ENCODE measurements around the gene ANTXRL.
"Not testable (repeated sequence)": the region's sequence is repeated elsewhere in the genome, so short reads cannot be mapped to it uniquely, and the experiment has no call there.

DNA sequence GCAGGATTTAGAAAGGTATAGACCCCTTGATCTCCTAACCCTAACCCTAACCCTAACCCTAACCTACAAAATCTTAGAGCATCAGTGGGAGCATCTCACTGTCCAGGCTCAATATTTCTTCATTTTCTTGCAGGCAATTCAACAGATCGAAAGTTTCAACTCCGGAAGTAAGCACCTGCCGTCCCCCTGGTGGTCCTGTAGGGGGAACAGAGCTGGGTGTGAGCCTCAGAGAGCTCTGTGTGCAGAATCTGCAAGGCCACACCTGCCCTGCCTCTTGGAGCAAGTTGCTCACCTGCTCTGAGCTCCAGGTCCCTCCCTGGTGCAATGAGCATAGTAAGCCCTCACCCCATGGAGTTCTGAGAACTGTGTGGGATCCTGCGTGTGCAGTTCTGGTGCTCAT, 9.3 kb downstream of the ANTXRL start:
- TF ChIP-seq, protein P1, sequence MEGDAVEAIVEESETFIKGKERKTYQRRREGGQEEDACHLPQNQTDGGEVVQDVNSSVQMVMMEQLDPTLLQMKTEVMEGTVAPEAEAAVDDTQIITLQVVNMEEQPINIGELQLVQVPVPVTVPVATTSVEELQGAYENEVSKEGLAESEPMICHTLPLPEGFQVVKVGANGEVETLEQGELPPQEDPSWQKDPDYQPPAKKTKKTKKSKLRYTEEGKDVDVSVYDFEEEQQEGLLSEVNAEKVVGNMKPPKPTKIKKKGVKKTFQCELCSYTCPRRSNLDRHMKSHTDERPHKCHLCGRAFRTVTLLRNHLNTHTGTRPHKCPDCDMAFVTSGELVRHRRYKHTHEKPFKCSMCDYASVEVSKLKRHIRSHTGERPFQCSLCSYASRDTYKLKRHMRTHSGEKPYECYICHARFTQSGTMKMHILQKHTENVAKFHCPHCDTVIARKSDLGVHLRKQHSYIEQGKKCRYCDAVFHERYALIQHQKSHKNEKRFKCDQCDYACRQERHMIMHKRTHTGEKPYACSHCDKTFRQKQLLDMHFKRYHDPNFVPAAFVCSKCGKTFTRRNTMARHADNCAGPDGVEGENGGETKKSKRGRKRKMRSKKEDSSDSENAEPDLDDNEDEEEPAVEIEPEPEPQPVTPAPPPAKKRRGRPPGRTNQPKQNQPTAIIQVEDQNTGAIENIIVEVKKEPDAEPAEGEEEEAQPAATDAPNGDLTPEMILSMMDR (IDR thresholded peaks at IDR 0.05 in 2 of 3, conservative IDR thresholded peaks at IDR 0.05 in 1 of 3; ENCODE audit: control insufficient read depth in 2 of 3, extremely low read depth in 1 of 3, insufficient read depth in 1 of 3, low read depth in 3 of 3, low read length in 3 of 3) = not testable (repeated sequence)
- not testable (repeated sequence) for TF ChIP-seq POLR2A (IDR thresholded peaks at IDR 0.05; ENCODE audit: low read depth, low read length); ZZZ3 (IDR thresholded peaks at IDR 0.05; ENCODE audit: control insufficient read depth, insufficient read length, low read depth)
- TF ChIP-seq, protein P2, sequence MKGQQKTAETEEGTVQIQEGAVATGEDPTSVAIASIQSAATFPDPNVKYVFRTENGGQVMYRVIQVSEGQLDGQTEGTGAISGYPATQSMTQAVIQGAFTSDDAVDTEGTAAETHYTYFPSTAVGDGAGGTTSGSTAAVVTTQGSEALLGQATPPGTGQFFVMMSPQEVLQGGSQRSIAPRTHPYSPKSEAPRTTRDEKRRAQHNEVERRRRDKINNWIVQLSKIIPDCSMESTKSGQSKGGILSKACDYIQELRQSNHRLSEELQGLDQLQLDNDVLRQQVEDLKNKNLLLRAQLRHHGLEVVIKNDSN (IDR thresholded peaks at IDR 0.05; ENCODE audit: borderline replicate concordance, extremely low read length, insufficient read depth, low read depth, low read length) = not testable (repeated sequence)
